Chondrocyte (in vitro differentiated cells): ENCODE results near the gene OR10S1. TPM values are rescaled to one million over a fixed set of nuclear protein-coding genes. Genes with fewer than 3 reads are reported as not detected.
A peak's percentile ranks its signal among the peaks of the same experiment; 100 is the strongest.
"Not testable (repeated sequence)": the region's sequence is repeated elsewhere in the genome, so short reads cannot be mapped to it uniquely, and the experiment has no call there.

Source experiments
- DNase-seq: peaks from one replicate; pipeline ENCODE4 v3.0.0; 2021; ENCODE audit warnings: mixed read lengths, low spot score
- H3K27ac Mint-ChIP-seq: one replicate; pipeline ENCODE4 v1.8.0; 2021; ENCODE audit warnings: mild to moderate bottlenecking, moderate library complexity, mixed read lengths; ENCODE audit not compliant: unreplicated experiment
- H3K27me3 Mint-ChIP-seq: 2 replicates; pipeline ENCODE4 v1.8.0; 2021; ENCODE audit warnings: low read depth, mixed read lengths
- H3K36me3 Mint-ChIP-seq: 2 replicates; pipeline ENCODE4 v1.8.0; 2021; ENCODE audit warnings: low read depth, mixed read lengths
- H3K4me1 Mint-ChIP-seq: 2 replicates; pipeline ENCODE4 v1.8.0; 2021; ENCODE audit warnings: low read depth, mild to moderate bottlenecking, mixed read lengths
- H3K4me3 Mint-ChIP-seq: one replicate; pipeline ENCODE4 v1.8.0; 2021; ENCODE audit warnings: mild to moderate bottlenecking, moderate library complexity, mixed read lengths; ENCODE audit not compliant: unreplicated experiment
- H3K9me3 Mint-ChIP-seq: 2 replicates; pipeline ENCODE4 v1.8.0; 2021; ENCODE audit warnings: low read depth, mixed read lengths
- CTCF ChIP-seq: fragments of 200-600 bp; sonication (generic); IDR thresholded peaks from 2 replicates; pipeline ENCODE4 v1.5.0; 2021; ENCODE audit warnings: antibody characterized with exemption, mild to moderate bottlenecking, moderate library complexity
- long read RNA-seq: library from polyadenylated mRNA; stranded (forward); transcript quantifications from one replicate; pipeline ENCODE4 v2.0.0, GENCODE V29; 2021
- total RNA-seq: library from RNA; stranded (reverse); gene quantifications from 3 replicates; pipeline ENCODE4 v1.2.1, GENCODE V29; 2021

The OR10S1 gene
- not detected in 3 replicates for total RNA-seq
- long read RNA-seq = 0 reads

- Mint-ChIP-seq H3K9me3 (peaks cover 13% of the 10 kb centered on the region), H3K27me3 (no peaks in the 10 kb centered on the region), H3K4me3 (no peak within 1 kb of the TSS), H3K27ac (no peak within 1 kb of the TSS), H3K4me1 (no peaks in the 10 kb centered on the region), H3K36me3 (no peaks in the 10 kb centered on the region)
- TF ChIP-seq CTCF = no peak
- DNase-seq = no peak
These were observed at the start of gene OR10S1 for GRCh38 chr11:123977731-123978347. OR10S1 (minus strand) TSS chr11:123977781; CDS start chr11:123977664, 117 bp downstream.

GRCh38 chr11:124026498-124026897 lies 48.9 kb upstream of the OR10S1 start, which contains the start of gene OR10G8:
OR10G8 (plus strand) TSS chr11:124026798; CDS start chr11:124029623, 2,825 bp downstream.
- Mint-ChIP-seq H3K4me1 (no peaks in the 10 kb centered on the region), H3K27me3 (peaks cover 9% of the 10 kb centered on the region), H3K36me3 (no peaks in the 10 kb centered on the region), H3K4me3 (no peak within 1 kb of the TSS), H3K9me3 (no peaks in the 10 kb centered on the region), H3K27ac (no peak within 1 kb of the TSS)
- TF ChIP-seq CTCF = no peak
- DNase-seq = no peak

GRCh38 chr11:124015837-124016236 lies 38.3 kb upstream of the OR10S1 start:
- H3K4me3 Mint-ChIP-seq, DNase-seq, H3K27ac Mint-ChIP-seq, H3K9me3 Mint-ChIP-seq, H3K4me1 Mint-ChIP-seq, H3K36me3 Mint-ChIP-seq: not testable (repeated sequence)
- H3K27me3 Mint-ChIP-seq = peaks cover 12% of the 10 kb centered on the region

GRCh38 chr11:124012697-124013096 lies 35.1 kb upstream of the OR10S1 start, which contains the start of gene OR10G4:
OR10G4 (plus strand) TSS chr11:124012997; CDS start chr11:124015575, 2,578 bp downstream.
- Mint-ChIP-seq H3K36me3 (no peaks in the 10 kb centered on the region), H3K4me3 (no peak within 1 kb of the TSS), H3K27me3 (peaks cover 12% of the 10 kb centered on the region), H3K27ac (no peak within 1 kb of the TSS), H3K4me1 (no peaks in the 10 kb centered on the region), H3K9me3 (no peaks in the 10 kb centered on the region)
- no peak for DNase-seq
- TF ChIP-seq CTCF = no peak

GRCh38 chr11:123995119-123995518 lies 17.5 kb upstream of the OR10S1 start, which contains the start of gene OR10G6:
OR10G6 (minus strand) TSS chr11:123995161; CDS start chr11:123995161, 0 bp downstream.
- TF ChIP-seq CTCF = no peak
- Mint-ChIP-seq H3K4me3 (no peak within 1 kb of the TSS), H3K4me1 (no peaks in the 10 kb centered on the region), H3K27me3 (peaks cover 6% of the 10 kb centered on the region), H3K36me3 (no peaks in the 10 kb centered on the region), H3K27ac (no peak within 1 kb of the TSS), H3K9me3 (no peaks in the 10 kb centered on the region)
- DNase-seq = no peak

- Mint-ChIP-seq H3K9me3 (peaks cover 19% of the 10 kb centered on the region), H3K4me1 (no peaks in the 10 kb centered on the region), H3K36me3 (no peaks in the 10 kb centered on the region), H3K27ac (no peak overlapping the region), H3K27me3 (no peaks in the 10 kb centered on the region), H3K4me3 (no peak overlapping the region)
- TF ChIP-seq CTCF = no peak
- peak; percentile 79 for DNase-seq
These were observed 1.7 kb upstream of the OR10S1 start for GRCh38 chr11:123979311-123979710.
